NCI-H1436 (cell line): ENCODE results near the gene ATP6V1F.
A peak's percentile ranks its signal among the peaks of the same experiment; 100 is the strongest.

Experiments used
- DNase-seq: peaks from one replicate; lab custom pipeline; 2025; lab: John Stamatoyannopoulos, UW

ATP6V1F gene

GRCh38 chr7:128862571-128863432 lies at the start of gene ATP6V1F:
Gene ATP6V1F, plus strand, starts transcription at chr7:128862856. Its CDS starts 49 bp downstream, at chr7:128862905.
- peak; percentile 96 for DNase-seq

- no peak for DNase-seq
These were observed 48.2 kb upstream of the ATP6V1F start for GRCh38 chr7:128814499-128814898.

- DNase-seq: no peak
These were observed 47.2 kb upstream of the ATP6V1F start for GRCh38 chr7:128815289-128815942.

- no peak for DNase-seq
These were observed 44.0 kb upstream of the ATP6V1F start for GRCh38 chr7:128818694-128819093.

GRCh38 chr7:128821724-128822123 lies 40.9 kb upstream of the ATP6V1F start:
- no peak for DNase-seq

- no peak for DNase-seq
These were observed 36.1 kb upstream of the ATP6V1F start for GRCh38 chr7:128826512-128826911.

GRCh38 chr7:128826916-128827247 lies 35.8 kb upstream of the ATP6V1F start:
- no peak for DNase-seq

- DNase-seq: no peak
These were observed 35.3 kb upstream of the ATP6V1F start for GRCh38 chr7:128827248-128827958.

GRCh38 chr7:128827971-128828711 lies 34.5 kb upstream of the ATP6V1F start:
- no peak for DNase-seq

GRCh38 chr7:128829391-128830166 lies 33.1 kb upstream of the ATP6V1F start:
- no peak for DNase-seq

GRCh38 chr7:128830231-128831177 lies 32.2 kb upstream of the ATP6V1F start, which contains the start of gene FLNC:
Gene FLNC, plus strand, starts transcription at chr7:128830406. Its CDS starts 232 bp downstream, at chr7:128830638.
- no peak for DNase-seq

- no peak for DNase-seq
These were observed 31.3 kb upstream of the ATP6V1F start for GRCh38 chr7:128831178-128831993.

GRCh38 chr7:128831994-128832879 lies 30.4 kb upstream of the ATP6V1F start:
- no peak for DNase-seq

- no peak for DNase-seq
These were observed 29.8 kb upstream of the ATP6V1F start for GRCh38 chr7:128832880-128833147.

- no peak for DNase-seq
These were observed 29.3 kb upstream of the ATP6V1F start for GRCh38 chr7:128833148-128833945.

GRCh38 chr7:128833946-128834325 lies 28.7 kb upstream of the ATP6V1F start:
- DNase-seq: no peak

- DNase-seq: no peak
These were observed 27.4 kb upstream of the ATP6V1F start for GRCh38 chr7:128835231-128835751.
